Stimulated activated CD4-positive, alpha-beta T cell treated with anti-CD3 and anti-CD28 coated beads, TNF-alpha, amount 100 ng/mL, for 1 hour (primary cell): ENCODE measurements around the gene PLD6.
A peak's percentile ranks its signal among the peaks of the same experiment; 100 is the strongest.

ENCODE experiments used
- DNase-seq, 3 donors: peaks; one replicate each; pipeline ENCODE4 v3.0.0-alpha.2; 2020; ENCODE audit warnings: low read depth in 3 of 3, low spot score in 1 of 3

Gene PLD6

DNA sequence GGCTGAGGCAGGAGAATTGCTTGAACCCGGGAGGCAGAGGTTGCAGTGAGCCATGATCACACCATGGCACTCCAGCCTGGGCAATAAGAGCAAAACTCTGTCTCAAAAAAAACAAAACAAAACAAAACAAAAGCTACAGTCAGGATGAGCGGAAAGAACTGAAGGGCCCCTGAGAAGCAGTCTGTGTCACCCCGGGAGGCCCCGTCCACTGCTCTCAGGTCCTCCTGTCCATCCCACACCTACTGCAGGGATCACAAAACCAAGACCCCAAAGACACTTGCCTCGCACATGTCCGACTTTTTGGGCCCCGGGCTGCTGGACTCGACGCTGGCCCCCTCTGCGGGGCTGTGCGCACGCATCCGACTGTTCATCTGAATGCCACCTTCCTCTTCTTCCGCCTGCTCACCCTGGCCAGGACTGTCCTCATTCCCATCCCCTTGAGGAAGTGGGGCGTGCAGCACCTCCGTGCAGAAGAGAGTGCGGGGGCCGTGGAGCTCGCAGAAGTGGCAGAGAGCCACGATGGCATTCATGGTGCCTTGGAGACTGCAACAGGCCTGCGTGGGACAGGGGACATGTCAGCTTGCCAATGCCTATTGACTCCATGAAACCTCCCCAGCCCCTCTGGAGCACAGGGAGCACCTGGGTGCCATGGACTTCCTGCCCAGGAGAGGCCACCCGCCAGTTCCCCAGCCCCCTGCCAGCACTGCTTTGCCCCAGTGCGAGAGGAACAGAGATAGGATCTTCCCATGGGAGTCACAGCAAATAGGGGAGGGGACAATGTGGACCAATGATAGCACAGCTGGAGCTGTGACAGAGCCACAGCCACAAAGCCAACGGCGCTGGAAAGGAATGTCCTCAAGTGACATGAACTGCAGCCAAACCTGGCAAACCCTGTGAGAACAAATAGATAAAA is 21.7 kb upstream of the PLD6 start:
- no peak for DNase-seq

DNA sequence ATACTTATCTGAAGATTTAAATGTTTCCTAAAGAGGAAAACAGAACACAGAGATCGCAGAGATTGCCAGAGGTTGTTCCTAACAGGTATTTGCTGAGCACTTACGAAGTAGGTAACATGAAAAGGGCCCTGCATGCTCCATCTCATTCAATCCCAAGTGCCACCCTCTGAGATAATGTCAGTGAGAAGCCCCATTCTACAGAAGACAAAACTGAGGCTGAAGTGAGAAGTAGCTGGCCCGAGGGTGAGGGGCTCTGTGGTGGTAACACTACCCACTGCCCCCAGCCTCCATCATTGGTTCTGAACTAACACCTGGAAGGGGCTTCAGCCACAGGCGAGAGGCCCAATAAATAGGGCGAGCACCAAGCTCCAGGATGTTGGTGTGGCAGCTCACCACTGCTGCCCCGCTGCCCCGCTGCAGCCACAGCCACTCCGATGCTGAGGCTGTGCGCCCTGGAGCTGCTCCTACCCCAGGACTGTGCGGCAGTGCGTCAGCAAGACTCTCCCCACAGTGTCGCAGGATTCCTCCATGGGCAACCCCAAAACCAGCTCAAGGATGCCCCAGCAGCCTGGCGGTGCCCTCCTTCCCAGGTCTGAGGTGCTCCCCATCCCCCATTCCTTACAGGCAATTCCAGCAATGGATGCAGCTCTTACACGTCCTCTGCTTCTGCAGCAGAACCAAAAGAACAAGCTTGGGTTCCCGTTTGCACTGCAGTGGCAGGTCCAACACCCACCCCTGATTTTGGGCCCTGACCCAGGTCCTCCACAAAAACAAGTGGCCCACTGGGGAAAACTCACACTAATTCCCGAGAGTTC is 20.5 kb upstream of the PLD6 start:
- no peak for DNase-seq

DNA sequence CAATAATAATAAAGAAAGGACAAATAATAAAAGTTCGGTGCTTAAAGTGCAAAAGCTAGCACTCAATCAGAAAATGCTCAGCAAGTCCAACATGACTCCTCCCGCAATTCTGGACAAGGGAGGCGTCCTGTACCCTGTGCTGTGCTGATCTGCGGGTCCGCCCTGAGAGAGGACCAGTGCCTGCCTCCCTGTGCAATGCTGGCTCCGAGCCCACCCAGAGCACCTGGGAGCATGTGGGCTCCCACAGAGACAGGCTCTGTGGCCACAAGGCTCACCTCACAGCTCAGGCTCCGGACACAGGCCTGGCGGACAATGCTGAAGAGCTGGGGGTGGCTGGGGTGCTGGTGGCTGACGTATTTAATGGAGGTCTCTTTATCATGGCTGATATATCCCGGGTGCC is 19.8 kb upstream of the PLD6 start:
- DNase-seq: no peak

DNA sequence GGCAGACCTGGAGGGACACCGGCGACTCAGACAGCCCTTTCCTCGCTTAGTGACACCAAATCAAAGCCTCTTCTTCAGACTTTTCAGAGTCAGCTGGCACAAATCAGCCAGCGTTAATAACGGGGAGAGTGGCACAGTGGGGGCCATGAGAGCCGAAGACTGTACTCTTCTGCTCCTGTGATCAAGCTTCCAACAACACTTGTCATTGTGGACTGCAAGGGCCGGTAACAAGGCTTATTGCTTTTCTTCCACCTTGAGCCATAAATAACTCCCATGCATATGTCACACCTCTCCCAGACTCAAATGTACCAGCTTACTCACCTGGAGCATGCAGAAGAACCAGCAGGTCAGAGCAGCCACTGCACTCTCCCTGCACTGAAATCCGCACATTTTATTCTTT is 18.0 kb upstream of the PLD6 start:
- no peak for DNase-seq

DNA sequence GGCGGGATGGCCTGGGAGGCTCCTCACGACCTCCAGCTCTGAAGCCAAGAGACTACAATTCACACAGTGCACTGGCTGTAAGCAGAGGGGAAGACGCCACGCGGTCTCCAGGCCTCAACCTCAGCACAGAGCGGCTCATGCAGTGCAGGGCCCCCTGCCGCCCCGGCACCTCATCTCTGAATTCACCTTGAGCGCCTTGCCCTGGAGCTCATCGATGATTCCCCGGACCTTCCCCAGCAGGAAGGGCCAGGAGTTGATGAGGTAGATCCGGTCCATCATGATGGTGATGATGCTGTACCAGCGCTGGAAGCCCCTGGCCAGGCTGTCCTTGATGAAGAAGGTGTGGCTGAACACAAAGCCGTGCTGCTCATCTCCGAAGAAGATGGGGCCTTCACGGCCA is 17.6 kb upstream of the PLD6 start:
- DNase-seq: no peak

DNA sequence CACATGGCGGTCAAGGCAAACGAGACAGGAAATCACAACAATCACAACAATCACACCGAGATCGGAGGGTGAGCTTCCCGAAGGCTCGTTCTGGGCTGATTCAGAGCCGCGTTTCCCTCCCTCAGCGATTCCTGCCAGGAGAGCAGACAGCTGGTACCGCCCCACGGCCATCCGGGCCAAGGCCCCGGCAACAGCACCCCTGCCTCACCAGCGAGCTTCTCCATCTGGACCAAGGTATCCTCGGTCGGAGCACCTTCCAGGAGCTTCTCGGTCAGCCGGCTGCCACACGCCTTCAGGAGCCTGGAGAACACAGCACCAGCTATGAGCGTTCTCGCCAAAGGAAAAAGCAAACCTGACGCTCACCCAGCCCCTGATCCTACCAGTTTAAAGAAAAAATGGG is 15.2 kb upstream of the PLD6 start:
- no peak for DNase-seq

DNA sequence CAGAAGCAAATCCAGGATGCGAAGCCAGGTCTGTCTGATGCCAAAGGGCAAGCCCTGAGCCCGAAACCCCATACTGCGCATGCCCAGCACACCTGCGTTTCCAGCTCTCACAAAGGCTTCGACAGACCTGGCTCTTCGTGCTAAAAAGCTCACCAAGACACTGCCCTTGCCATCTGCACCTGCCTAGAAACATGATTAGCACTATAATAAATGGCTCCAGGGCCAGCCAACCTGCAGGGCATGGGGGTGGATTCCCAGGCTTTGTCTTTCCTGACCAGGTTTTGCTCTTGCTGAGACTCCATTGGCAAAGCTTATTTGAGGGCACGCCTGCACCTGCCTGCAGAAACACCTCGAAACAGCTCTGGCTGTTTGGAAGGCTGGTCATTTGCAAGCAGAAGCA is 14.4 kb upstream of the PLD6 start:
- DNase-seq: no peak

DNA sequence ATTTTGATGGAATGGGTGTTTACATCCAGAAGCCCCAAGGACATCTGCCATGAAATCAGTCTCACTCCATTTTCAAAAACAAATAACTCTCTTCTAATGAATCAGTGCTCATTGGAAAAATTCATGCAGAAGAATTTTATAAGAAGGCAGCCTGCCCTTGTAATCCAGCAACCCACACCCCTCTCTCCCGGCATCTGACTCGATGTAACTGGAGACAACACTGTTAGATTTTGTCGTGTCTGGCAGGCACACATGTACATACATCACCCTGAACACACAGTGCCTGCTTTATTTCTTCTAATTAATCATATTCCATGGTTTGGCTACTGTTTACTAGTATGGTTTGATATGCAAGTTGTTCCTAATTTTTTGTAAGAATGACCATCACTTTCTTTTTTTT is 11.9 kb upstream of the PLD6 start:
- DNase-seq: no peak

DNA sequence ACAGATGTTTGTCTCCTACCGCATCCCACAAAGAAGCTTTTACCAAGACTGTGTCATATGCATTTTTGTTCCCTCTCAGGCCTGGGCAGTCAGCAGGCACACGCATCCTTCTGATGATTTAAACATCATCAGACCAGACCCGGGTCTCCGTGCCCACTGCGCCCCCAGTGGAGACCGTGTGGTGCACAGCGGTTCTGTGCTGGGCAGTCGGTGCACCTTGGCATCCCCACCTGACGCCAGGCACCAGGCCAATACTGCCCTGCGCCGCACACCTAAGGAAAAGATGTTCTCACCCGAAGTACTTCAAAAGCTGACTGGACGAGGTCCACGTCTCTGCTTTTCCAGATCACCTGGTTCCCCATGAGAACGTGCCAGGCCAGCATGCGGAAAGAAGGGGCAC is 10.6 kb upstream of the PLD6 start:
- DNase-seq: no peak

DNA sequence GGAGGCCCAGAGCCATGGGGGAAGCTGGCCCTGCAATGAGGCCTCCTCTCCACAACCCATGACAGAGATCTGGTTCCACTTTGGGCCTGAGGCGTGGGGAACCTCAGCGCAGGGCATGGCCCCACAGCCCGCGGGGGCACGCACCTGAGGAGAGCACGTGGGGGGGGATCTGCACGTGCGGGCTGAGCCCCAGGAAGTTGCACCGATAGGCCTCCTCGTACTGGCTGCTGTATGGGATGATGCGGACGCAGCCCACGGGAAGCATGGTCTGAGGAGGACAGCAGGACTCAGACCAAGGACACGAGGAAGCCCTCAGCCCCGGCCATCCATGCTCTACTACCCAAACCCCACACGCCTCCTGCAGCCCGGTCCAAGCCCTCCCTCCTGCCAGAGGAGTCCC is 10.1 kb upstream of the PLD6 start:
- no peak for DNase-seq

DNA sequence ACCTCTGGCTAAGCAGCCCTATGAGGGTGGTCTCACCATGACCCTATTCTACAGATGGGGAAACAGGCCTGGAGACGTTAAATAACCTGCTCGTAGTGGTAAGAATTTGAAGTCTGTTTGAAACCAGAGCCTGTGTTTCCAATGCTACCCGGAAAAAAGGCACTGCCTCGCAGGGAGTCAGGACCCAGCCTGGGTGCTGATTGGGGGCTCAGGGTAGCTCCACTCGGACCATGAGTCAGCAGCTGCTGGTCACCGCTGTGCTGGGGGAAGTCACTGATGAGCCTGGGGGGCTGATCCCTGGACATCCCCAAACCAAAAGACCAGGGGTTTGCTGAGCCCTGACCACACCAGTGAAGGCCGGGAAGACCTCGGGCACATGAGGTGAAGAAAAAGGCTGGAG is 9.4 kb upstream of the PLD6 start:
- DNase-seq: no peak

DNA sequence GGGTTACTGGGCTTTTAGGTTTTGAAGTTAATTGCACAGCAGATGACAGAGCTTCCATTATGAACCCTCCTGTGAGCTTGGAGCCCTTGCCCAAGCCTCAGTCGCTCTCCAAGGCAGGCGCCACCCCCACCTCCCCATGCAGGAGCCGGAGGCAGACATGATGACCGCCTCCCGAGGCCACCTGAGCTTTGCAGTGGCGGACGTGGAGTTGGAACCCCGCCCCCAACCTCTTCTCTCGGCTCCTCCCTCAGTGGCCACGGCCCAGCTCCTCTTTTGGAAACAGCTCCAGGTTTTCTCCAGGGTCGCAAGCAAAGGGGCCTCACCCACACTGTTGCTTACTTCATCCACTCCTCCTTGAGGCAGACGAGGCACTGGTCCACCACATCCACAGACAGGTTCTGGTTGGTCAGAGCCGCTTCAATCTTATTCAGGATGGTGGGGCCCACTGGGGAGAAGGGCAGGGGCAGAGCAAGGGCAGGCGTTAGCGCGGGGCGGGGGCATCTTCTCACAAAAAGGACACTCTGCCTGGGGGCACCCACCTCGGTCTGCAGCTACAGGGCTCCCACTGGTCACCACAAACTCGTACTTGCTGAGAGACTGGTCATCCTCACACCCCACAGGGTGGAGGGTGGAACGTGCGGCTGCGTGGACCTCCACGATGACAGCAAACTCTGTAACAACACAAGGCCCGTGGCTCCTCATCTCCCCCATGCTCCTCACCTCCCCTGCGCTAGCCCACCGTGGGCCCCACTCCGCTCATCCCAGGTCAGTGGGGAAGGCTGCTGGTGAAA is 8.7 kb upstream of the PLD6 start:
- DNase-seq: no peak

DNA sequence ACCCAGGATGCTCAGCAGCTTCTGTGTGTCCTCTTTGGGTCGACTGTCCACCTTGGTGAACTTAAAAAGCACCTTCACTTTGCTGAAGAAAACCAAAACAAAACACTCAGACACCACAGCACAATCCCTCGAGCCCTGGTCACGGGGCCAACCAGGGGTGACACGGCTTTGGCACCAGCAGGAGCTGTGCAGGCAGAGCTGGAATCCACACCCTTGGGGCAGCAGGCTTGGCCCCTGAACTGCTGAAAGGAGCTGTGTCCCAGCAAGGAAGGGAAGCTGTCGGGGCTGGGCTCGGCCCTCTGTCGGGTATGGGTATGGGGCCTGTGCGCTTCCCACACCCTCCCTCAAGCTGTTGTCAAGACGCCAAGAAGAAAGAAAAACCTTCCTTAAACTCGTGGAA is 7.6 kb upstream of the PLD6 start:
- DNase-seq: no peak

DNA sequence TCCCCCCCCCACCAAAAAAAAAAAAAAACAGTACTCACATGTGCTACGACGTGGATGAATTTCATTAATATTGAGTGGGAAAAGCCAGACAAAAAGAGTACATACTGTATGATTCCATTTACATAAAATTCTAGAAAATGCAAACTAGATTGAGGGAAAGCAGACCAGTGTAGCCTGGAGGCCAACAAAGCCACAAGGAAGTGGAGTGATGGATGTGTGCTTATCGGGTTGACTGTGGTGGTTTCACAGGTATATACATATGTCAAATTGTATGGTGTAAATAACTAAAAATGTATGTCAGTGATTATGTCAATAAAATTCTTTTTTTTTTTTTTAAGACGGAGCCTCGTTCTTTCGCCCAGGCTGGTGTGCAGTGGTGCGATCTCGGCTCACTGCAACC is 1.9 kb upstream of the PLD6 start:
- no peak for DNase-seq

DNA sequence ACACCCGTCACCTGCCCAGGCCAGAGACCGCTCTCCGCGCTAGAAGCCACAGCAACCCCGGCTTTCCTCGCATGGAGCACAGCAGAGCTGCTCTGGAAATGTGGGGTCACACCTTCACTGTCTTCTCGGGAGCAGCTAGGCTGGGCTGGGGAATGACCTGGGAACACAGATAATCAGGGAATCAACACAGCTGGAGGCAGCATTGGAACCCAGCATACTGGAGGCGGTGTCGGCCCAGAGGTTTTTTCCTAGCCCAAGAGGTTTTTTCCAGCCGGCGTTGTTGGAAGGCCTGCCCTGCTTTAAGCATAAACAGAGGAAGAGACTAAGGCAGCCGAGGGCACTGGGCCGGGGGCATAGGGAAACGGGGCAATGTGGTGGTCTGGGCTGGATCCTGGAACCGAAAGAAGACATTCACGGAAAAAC is 791 bp upstream of the PLD6 start:
- DNase-seq: no peak

DNA sequence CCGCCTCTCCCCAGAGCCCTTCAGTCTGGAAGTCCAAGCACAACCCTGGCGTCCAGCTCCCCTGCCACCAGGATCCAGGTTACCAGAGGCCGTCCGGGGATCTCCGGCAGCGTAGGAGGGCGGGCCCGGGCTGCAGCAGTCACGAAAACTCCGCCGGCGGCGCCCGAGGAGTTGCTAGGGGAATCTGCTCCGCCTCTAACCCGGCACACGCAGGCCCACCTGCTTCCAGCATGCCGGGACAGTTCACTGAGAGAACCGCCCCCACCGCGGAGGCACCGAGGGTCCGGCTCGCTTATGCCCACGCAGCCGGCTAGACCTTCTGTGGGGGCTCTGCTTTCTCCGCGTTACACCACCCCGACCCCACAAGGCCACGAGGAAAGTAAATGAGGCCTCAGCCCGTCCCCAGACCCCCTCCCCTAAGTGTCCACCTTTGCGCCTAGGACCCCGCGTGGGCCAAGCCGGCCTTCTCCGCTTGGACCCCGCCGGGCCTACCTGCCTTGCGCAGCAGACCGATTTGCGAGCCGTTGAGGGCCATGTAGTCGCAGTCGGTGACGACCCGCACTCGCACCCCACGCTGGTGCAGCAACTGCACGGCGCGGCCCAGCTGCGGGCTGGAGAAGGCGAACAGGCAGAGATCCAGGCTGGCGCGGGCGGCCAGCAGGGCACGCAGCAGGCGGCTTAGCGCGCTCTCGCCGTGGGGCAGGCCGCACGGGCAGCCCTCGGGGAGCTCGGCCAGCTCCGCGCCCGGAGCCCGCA is 587 bp downstream of the PLD6 start:
- DNase-seq: peak; percentile 15 to 42 (median 34)

DNA sequence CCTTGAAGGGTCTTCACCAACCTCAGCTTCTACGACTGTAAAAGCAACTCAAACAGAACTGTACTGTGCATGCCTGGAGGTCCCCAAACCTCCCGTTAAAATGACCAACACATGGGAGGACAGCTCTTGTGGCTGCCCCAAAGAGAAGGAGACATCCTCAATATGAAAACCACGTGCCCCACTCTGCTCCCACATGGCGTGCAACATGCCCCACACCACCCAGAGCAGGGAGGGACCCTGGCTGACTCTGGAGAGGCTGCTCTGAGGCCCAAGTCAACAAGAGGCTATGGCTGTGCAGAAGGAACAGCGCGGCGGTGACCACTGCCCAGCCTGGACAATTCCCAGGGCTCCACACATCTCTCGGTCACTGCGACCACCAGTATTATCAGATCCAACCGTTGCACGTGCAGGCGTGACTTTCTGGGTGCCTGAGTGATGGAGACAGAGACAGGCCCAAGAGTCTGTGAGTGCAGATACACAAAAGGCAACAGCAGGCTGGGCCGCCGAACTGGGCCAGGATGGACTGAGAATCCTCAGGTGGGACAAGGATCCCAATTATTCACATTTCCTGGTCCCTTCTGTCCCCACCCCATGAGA is 1.4 kb downstream of the PLD6 start:
- DNase-seq: no peak

DNA sequence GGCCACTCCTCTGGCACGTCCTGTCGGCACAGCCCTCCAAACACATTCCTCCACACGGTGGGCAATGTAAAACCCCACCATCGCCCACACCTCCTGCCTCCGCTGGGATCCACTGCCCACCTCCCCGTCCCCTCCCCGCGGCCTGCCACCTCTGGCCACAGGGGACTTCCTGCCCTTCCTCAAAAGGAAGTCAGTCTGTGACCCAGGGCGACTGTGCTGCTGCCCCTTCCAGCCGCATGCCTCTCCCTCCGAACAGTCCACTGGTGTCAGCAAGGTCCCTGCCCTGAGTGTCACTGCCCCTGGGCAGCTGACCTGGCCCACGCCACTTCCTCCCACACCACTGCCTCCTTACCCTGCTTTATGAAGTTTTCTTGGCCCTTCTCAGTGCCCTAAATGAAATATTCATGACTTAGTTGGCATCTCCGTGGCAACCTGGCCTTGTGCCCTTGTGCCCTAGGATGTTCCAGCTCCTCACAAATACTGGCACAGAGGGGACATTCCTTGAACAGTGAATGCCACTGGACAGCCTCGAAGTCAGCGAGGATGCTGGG is 2.0 kb downstream of the PLD6 start:
- DNase-seq: no peak

DNA sequence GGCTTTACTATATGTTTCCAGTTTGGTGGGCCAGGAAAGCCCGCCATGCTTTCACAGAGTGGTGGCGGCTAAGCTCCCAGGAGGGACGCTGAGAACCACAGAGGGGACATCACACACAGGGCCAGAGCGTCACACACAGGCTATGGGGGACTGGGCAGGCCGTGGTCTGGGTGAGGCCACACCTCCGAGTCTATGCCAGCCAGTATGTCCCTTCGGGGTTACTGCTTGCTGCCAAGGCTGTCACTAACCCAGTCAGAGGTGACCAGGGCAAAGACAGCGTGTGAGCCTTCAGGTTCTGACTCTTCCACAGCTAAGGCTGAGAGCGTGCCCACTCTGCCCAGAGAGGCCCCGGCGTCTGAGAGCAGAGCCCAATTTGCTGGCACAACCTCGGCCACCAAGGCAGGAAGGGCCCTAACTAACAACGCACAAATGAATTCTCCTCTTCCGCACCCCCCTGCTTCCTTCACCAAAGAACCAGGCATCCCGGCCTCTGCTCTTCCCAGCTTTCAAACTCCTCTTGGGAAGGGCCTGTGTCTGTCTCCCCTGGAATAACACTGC is 2.9 kb downstream of the PLD6 start:
- DNase-seq: no peak

DNA sequence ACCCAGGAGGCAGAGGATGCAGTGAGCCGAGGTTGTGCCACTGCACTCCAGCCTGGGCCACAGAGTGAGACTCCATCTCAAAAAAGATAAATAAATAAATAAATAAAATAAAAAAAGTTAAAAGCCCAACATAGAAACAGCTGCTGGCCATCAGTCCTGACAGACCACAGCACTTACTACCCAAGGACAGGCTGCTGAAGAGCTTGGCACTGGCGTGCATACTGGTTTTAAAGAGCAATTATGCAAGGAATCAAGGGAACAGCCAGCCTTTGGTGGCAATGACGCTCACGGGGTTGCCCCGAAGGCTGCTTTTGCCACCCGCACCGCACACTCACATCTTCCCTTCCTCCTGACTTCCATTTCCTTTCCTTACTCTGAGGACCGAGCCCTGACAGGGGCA is 4.2 kb downstream of the PLD6 start:
- DNase-seq: no peak
